ENCODE data around the gene MRPL9. TPM values are rescaled to one million over a fixed set of nuclear protein-coding genes. Genes with fewer than 3 reads are reported as not detected.
A peak's percentile ranks its signal among the peaks of the same experiment; 100 is the strongest.

The MRPL9 gene
- total and polyA plus RNA-seq, 10 of the 15 experiments (the other 5 are each of a cell fraction or from before 2014, with no cell fraction given): 35.7 to 161 (median 110) TPM

- TF ChIP-seq ZNF592 (IDR thresholded peaks at IDR 0.05) (peak; percentile 87; the same call in 1 of the 2 replicates), FOS (IDR thresholded peaks at IDR 0.05; ENCODE audit: borderline replicate concordance, extremely low read depth, insufficient read length) (no peak), SPI1 (IDR thresholded peaks at IDR 0.05; ENCODE audit: borderline replicate concordance, insufficient read depth, low read depth, low read length) (no peak), RB1 (IDR thresholded peaks at IDR 0.05; ENCODE audit: borderline replicate concordance) (peak; percentile 94), ZSCAN29 (IDR thresholded peaks at IDR 0.05) (no peak), MEF2B (IDR thresholded peaks at IDR 0.05; ENCODE audit: partially characterized antibody, poor library complexity, severe bottlenecking) (peak; percentile 12), TCF3 (IDR thresholded peaks at IDR 0.05; ENCODE audit: borderline replicate concordance, insufficient read depth, low read depth, low read length) (peak; percentile 79; the same call in 1 of the 2 replicates), KDM1A (IDR thresholded peaks at IDR 0.05; ENCODE audit: borderline replicate concordance) (no peak), CHD4 (IDR thresholded peaks at IDR 0.05) (no peak), ASH2L (IDR thresholded peaks at IDR 0.05; ENCODE audit: borderline replicate concordance, low read depth) (0 out of 2 replicates have a peak, but pooled peaks have one; percentile 72), MTA2 (IDR thresholded peaks at IDR 0.05; ENCODE audit: low read depth) (no peak), SIX5 (IDR thresholded peaks at IDR 0.05; ENCODE audit: low read depth, low read length, severe bottlenecking) (peak; percentile 69), ESRRA (IDR thresholded peaks at IDR 0.05; ENCODE audit: low read length) (no peak), YY1 (IDR thresholded peaks at IDR 0.05; ENCODE audit: low read depth, low read length) (peak; percentile 99), E4F1 (IDR thresholded peaks at IDR 0.05; ENCODE audit: borderline replicate concordance, partially characterized antibody) (no peak), PRDM15 (CRISPR knock-in tag; IDR thresholded peaks at IDR 0.05) (no peak), ATF7 (IDR thresholded peaks at IDR 0.05; ENCODE audit: low read depth) (no peak), RCOR1 (conservative IDR thresholded peaks at IDR 0.05; ENCODE audit: low read depth, low read length) (0 out of 2 replicates have a peak, but pooled peaks have one; percentile 58)
Observed at GRCh38 chr1:151762941-151763921, at the start of gene MRPL9 (continued).

All from GM12878 (cell line).